Keratinocyte (primary cell): ENCODE results near the gene A2M. TPM values are rescaled to one million over a fixed set of nuclear protein-coding genes. Genes with fewer than 3 reads are reported as not detected.

ENCODE experiments used
- DNase-seq: peaks from one replicate; pipeline ENCODE4 v3.0.0-alpha.2; 2011; ENCODE audit warnings: low read depth, missing footprints, low spot score
- FAIRE-seq: peaks from 2 replicates; lab custom pipeline; 2011; peaks lifted over from hg19 to GRCh38; lab: Jason Lieb, UNC
- H2AFZ ChIP-seq: 2 replicates; pipeline ENCODE4 v1.6.0; 2012; ENCODE audit warnings: low read length, control low read depth, inconsistent platforms; ENCODE audit not compliant: control insufficient read depth
- H3K27ac ChIP-seq: 2 replicates; pipeline ENCODE4 v1.5.1; 2011; ENCODE audit warnings: low read length; ENCODE audit not compliant: control insufficient read depth, insufficient read depth
- H3K27me3 ChIP-seq: 3 replicates; pipeline ENCODE4 v1.6.0; 2011; ENCODE audit warnings: low read length; ENCODE audit not compliant: control insufficient read depth, insufficient read depth; ENCODE audit errors: extremely low read depth
- H3K36me3 ChIP-seq, 2 experiments: 2 replicates in 1 of 2; 3 replicates in 1 of 2; pipeline ENCODE4 v1.5.1; 2011; ENCODE audit warnings: low read length in 2 of 2, mild to moderate bottlenecking in 1 of 2; ENCODE audit not compliant: control insufficient read depth in 2 of 2, insufficient read depth in 2 of 2; ENCODE audit errors: extremely low read depth in 1 of 2
- H3K4me1 ChIP-seq: 3 replicates; pipeline ENCODE4 v1.5.1; 2011; ENCODE audit warnings: low read length; ENCODE audit not compliant: control insufficient read depth, insufficient read depth; ENCODE audit errors: extremely low read depth
- H3K4me2 ChIP-seq: 3 replicates; pipeline ENCODE4 v1.6.0; 2011; ENCODE audit warnings: low read depth, low read length; ENCODE audit not compliant: control insufficient read depth, insufficient read depth; ENCODE audit errors: extremely low read depth
- H3K4me3 ChIP-seq, 3 experiments: fragments of 200-600 bp in 1 of 3; sonication (generic) in 1 of 3; 2 replicates in 2 of 3; 3 replicates in 1 of 3; pipeline ENCODE4 v1.5.1; 2011 to 2016; ENCODE audit warnings: low read length in 3 of 3, mild to moderate bottlenecking in 3 of 3, control low read depth in 2 of 3, inconsistent platforms in 1 of 3, low read depth in 1 of 3, mixed read lengths in 1 of 3, mixed run types in 1 of 3, moderate library complexity in 1 of 3; ENCODE audit not compliant: control insufficient read depth in 2 of 3, insufficient read depth in 2 of 3; ENCODE audit errors: extremely low read depth in 1 of 3
- H3K79me2 ChIP-seq: 2 replicates; pipeline ENCODE4 v1.6.0; 2012; ENCODE audit warnings: low read length; ENCODE audit not compliant: control insufficient read depth, insufficient read depth
- H3K9ac ChIP-seq: 3 replicates; pipeline ENCODE4 v1.6.0; 2011; ENCODE audit warnings: low read length; ENCODE audit not compliant: control insufficient read depth, insufficient read depth; ENCODE audit errors: extremely low read depth
- H3K9me1 ChIP-seq: 3 replicates; pipeline ENCODE4 v1.6.0; 2011; ENCODE audit warnings: low read length; ENCODE audit not compliant: control insufficient read depth, insufficient read depth; ENCODE audit errors: extremely low read depth
- H3K9me3 ChIP-seq: 2 replicates; pipeline ENCODE4 v1.5.1; 2012; ENCODE audit warnings: low read depth, low read length; ENCODE audit not compliant: control insufficient read depth
- H4K20me1 ChIP-seq: 3 replicates; pipeline ENCODE4 v1.6.0; 2011; ENCODE audit warnings: low read length; ENCODE audit not compliant: control insufficient read depth, insufficient read depth; ENCODE audit errors: extremely low read depth
- EZH2 ChIP-seq: IDR thresholded peaks from one replicate; pipeline ENCODE4 v1.6.1; 2012; ENCODE audit warnings: inconsistent platforms, mild to moderate bottlenecking, low read length, moderate library complexity
- dilution Hi-C: fragments of 300-500 bp; cut with MboI; formaldehyde crosslinking; loops from one replicate; pipeline ENCODE4 v1.7.0; 2020; ENCODE audit warnings: low sequenced_read_pairs; ENCODE audit not compliant: extremely low pct_ligation_motif_present
- polyA plus RNA-seq, 5 experiments: library from polyadenylated mRNA; depleted of rRNA in 3 of 5; stranded (reverse) in 3 of 5; stranded (forward) in 1 of 5; unstranded in 1 of 5; fragments of >200 nt; gene quantifications; 1 replicate in 1 of 5; 2 replicates in 3 of 5; 3 replicates in 1 of 5; pipeline versions ENCODE4 v1.2.1 to v1.2.3, GENCODE V29; 2011 to 2012; ENCODE audit warnings: missing spikeins in 2 of 5, low read depth in 1 of 5, low replicate concordance in 1 of 5
- TF ChIP-seq, protein P1 (sequence below), 3 experiments: IDR thresholded peaks in 1 of 3; conservative IDR thresholded peaks in 1 of 3; optimal IDR thresholded peaks in 1 of 3; 2 replicates in 2 of 3; 3 replicates in 1 of 3; pipeline versions ENCODE3 to v1.5.1; 2011; ENCODE audit warnings: low read length in 3 of 3, mild to moderate bottlenecking in 3 of 3, moderate library complexity in 2 of 3, control low read depth in 1 of 3, inconsistent platforms in 1 of 3; ENCODE audit not compliant: insufficient read depth in 2 of 3; ENCODE audit errors: extremely low read depth in 1 of 3

Gene A2M
- polyA plus RNA-seq, 1 donor (not counting 4 experiments of a cell fraction or from before 2014, with no cell fraction given), result 0.49 TPM

- Histone ChIP-seq H3K9ac (no peak overlapping the region), H3K27ac (no peak overlapping the region), H4K20me1 (no peaks in the 10 kb centered on the region), H3K9me1 (no peaks in the 10 kb centered on the region), H3K36me3 (no peaks in the 10 kb centered on the region), H3K79me2 (no peaks in the 10 kb centered on the region), H3K4me3 (no peak overlapping the region), H3K27me3 (peaks cover 4% of the 10 kb centered on the region), H3K4me1 (no peaks in the 10 kb centered on the region), H2AFZ (no peak overlapping the region), H3K4me2 (no peak overlapping the region), H3K9me3 (no peaks in the 10 kb centered on the region)
- TF ChIP-seq EZH2, result no peak
- TF ChIP-seq, protein P1, sequence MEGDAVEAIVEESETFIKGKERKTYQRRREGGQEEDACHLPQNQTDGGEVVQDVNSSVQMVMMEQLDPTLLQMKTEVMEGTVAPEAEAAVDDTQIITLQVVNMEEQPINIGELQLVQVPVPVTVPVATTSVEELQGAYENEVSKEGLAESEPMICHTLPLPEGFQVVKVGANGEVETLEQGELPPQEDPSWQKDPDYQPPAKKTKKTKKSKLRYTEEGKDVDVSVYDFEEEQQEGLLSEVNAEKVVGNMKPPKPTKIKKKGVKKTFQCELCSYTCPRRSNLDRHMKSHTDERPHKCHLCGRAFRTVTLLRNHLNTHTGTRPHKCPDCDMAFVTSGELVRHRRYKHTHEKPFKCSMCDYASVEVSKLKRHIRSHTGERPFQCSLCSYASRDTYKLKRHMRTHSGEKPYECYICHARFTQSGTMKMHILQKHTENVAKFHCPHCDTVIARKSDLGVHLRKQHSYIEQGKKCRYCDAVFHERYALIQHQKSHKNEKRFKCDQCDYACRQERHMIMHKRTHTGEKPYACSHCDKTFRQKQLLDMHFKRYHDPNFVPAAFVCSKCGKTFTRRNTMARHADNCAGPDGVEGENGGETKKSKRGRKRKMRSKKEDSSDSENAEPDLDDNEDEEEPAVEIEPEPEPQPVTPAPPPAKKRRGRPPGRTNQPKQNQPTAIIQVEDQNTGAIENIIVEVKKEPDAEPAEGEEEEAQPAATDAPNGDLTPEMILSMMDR (optimal IDR thresholded peaks at IDR 0.05 in 1 of 3, IDR thresholded peaks at IDR 0.05 in 1 of 3, conservative IDR thresholded peaks at IDR 0.05 in 1 of 3; ENCODE audit: extremely low read depth in 1 of 3, insufficient read depth in 2 of 3, low read length in 3 of 3), result peak in 2 of 3 experiments; percentile 36 to 43
- FAIRE-seq (no peak), DNase-seq (no peak)
- dilution Hi-C loops, result no loop called here
These were observed 66.1 kb downstream of the A2M start for GRCh38 chr12:9049520-9050133.

DNA sequence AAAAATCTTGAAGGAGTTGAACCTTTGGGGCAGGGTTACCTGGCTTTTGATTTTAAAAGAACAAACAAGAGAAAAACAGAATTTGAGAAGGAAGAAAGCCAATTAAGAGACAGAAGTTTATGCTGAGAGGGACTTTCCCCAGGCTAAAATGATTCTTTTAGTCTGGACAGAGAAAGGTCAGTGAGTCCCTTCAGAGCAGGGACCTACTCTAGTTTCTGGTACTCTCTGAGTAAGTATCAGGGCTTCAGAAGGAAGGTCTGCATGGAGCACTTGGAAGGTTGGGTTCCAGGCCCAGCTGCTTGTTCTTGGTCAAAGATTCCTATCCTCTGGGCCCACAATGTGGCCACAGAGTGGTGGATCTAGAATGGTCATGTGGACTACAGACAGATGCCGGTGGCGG lies 66.8 kb downstream of the A2M start:
- Histone ChIP-seq H4K20me1 (no peaks in the 10 kb centered on the region), H3K36me3 (no peaks in the 10 kb centered on the region), H3K4me1 (no peaks in the 10 kb centered on the region), H3K79me2 (no peaks in the 10 kb centered on the region), H3K27me3 (peaks cover 4% of the 10 kb centered on the region), H2AFZ (no peak overlapping the region), H3K4me2 (no peak overlapping the region), H3K4me3 (no peak overlapping the region), H3K9ac (no peak overlapping the region), H3K9me1 (no peaks in the 10 kb centered on the region), H3K27ac (no peak overlapping the region), H3K9me3 (no peaks in the 10 kb centered on the region)
- TF ChIP-seq, protein P1 (optimal IDR thresholded peaks at IDR 0.05 in 1 of 3, IDR thresholded peaks at IDR 0.05 in 1 of 3, conservative IDR thresholded peaks at IDR 0.05 in 1 of 3; ENCODE audit: extremely low read depth in 1 of 3, insufficient read depth in 2 of 3, low read length in 3 of 3), result no peak
- no peak for TF ChIP-seq EZH2
- dilution Hi-C loops, result no loop called here
- DNase-seq, result no peak
- FAIRE-seq, result no peak
